GM21737 (cell line): ENCODE results near the gene KIF5A.
"Not testable (repeated sequence)": the region's sequence is repeated elsewhere in the genome, so short reads cannot be mapped to it uniquely, and the experiment has no call there.

Experiments
- ATAC-seq: cut with Tn5 transposase; IDR thresholded peaks from one replicate; pipeline ENCODE4 v1.9.1; 2021; ENCODE audit warnings: mild to moderate bottlenecking, moderate library complexity; ENCODE audit not compliant: unreplicated experiment

Gene KIF5A

DNA sequence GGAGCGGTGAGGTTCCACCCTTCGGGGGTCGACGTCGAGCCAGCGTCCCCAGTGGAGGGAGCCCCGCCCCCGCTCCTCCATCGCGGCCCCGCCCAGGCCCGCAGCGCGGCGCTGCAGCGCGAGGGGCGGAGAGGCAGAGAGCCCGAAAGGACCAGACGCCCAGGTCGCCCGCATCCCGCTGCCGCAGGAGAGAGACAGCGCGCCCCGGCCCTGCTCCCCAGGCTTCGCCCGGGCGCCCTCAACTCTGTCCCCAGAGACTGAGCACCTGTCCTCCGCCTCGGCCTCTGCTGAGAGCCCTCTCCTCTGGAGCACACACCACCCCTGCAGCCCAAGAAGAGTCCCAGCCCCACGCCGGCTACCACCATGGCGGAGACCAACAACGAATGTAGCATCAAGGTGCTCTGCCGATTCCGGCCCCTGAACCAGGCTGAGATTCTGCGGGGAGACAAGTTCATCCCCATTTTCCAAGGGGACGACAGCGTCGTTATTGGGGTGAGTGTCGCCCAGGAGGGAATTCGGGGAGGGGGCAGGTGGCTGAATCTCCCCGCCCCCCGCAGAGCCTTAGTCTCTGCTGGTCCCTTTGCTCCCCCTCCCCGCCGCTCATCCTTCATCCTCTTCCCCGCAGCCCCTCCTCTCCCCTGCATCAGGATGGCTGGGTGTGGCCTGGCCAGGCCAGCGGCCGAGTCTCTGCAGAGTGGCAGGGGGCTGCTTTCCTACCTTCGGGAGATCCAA is at the start of gene KIF5A:
Gene KIF5A, plus strand, starts transcription at position 136 of the 732 bp plus-strand sequence. Its CDS starts 228 bp downstream, at position 364.
- no peak for ATAC-seq

- ATAC-seq = no peak
These were observed 49.6 kb upstream of the KIF5A start for GRCh38 chr12:57500213-57500612.

DNA sequence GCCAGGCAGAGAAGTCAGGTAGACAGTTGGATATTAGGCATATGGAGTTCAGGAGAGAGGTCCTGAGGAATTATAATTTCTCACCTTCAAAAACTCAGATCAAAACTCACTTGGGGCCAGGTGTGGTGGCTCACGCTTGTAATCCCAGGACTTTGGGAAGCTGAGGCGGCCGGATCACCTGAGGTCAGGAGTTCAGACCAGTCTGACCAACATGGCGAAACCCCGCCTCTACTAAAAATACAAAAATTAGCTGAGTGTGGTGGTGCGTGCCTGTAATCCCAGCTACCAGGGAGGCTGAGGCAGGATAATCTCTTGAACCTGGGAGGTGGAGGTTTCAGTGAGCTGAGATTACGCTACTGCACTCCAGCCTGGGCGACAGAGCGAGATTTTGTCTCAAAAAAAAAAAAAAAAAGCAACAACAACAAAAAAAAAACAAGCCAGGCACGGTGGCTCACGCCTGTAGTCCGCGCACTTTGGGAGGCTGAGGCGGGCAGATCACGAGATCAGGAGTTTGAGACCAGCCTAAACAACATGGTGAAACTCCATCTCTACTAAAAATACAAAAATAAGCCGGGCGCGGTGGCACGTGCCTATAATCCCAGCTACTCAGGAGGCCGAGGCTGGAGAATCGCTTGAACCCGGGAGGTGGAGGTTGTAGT is 47.4 kb upstream of the KIF5A start:
- not testable (repeated sequence) for ATAC-seq

- not testable (repeated sequence) for ATAC-seq
These were observed 43.3 kb upstream of the KIF5A start for GRCh38 chr12:57506541-57506940.

DNA sequence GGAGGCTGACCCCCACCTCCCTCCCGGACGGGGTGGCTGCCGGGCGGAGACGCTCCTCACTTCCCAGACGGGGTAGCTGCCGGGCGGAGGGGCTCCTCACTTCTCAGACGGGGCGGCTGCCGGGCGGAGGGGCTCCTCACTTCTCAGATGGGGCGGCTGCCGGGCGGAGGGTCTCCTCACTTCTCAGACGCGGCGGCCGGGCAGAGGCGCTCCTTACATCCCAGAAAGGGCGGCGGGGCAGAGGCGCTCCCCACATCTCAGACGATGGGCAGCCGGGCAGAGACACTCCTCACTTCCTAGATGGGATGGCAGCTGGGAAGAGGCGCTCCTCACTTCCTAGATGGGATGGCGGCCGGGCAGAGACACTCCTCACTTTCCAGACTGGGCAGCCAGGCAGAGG is 42.0 kb upstream of the KIF5A start:
- not testable (repeated sequence) for ATAC-seq

DNA sequence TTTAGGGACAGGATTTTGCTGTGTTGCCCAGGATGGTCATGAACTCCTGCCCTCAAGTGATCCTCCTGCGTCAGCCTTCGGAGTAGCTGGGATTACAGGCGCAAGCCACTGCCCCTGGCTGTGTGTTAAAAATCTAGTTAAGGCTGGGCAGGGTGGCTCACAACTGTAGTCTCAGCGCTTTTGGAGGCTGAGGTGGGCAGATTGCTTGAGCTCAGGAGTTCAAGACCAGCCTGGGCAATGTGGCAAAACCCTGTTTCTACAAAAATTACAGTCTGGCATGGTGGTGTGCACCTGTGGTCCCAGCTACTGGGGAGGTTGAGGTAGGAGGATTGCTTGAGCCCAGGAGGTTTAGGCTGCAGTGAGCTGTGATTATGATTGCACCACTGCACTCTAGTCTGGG is 38.7 kb upstream of the KIF5A start:
- ATAC-seq = no peak

DNA sequence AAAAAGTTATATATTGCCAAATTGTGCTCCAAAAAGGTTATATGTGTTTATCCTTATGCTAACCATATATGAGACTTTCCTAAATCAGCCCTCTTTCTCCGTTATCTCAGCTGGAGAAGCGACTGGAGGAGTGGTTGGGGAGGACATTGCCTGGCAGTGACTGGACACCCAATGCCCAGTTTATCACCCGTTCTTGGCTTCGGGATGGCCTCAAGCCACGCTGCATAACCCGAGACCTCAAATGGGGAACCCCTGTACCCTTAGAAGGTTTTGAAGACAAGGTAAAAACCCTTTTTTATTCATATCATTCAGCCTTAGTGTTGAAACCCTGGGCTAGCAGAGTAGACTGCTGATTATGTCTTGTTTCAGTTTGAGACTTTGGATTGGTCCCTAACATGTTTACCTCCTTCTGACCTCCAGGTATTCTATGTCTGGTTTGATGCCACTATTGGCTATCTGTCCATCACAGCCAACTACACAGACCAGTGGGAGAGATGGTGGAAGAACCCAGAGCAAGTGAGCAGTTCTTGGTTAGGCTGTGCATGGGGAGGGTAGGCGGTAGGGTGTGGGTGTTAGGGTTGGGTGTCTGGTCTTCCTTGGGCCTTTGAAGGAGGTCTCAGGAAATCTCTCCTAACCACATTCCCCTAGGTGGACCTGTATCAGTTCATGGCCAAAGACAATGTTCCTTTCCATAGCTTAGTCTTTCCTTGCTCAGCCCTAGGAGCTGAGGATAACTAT is 38.1 kb upstream of the KIF5A start:
- ATAC-seq = no peak

DNA sequence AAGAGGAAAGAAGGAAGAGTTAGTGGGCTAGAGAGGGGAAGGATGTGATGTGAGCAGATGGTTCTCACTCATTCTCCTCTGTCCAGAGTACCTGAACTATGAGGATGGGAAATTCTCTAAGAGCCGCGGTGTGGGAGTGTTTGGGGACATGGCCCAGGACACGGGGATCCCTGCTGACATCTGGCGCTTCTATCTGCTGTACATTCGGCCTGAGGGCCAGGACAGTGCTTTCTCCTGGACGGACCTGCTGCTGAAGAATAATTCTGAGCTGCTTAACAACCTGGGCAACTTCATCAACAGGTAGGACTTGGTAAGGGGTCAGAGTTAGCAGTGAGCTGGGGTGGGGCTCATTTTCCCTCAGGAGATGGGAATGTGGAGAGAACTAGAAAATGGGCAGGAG is 37.2 kb upstream of the KIF5A start:
- ATAC-seq = no peak

DNA sequence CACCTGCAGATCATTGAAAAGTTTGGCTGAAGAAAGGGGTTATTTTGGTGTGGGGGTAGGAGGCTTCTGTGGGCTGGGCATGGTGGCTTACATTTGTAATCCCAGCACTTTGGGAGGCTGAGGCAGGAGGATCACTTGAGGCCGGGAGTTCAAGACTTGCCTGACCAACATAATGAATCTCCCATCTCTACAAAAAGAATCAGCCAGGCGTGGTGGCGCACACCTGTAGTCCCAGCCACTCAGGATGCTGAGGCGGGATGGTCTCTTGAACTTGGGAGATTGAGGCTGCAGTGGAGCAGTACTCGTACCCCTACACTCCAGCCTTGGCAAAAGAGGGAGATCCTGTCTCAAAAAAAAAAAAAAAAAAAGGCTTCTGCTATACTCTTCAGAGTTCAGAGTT is 36.6 kb upstream of the KIF5A start:
- no peak for ATAC-seq

- ATAC-seq = not testable (repeated sequence)
These were observed 36.2 kb upstream of the KIF5A start for GRCh38 chr12:57513677-57514076.

DNA sequence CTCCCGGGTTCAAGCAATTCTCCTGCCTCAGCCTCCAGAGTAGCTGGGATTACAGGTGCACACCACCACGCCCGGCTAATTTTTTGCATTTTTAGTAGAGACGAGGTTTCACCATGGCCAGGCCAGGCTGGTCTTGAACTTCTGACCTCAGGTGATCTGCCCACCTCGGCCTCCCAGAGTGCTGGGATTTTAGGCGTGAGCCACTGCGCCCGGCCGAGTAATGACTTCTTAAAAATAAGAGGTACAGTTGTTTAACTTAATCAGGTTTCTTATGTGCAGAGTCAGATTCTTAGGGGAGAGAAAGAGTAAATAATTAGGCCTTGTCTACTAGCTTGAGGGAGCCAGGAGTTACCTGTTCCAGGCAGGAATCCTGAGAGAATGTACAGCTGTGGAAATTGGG is 35.6 kb upstream of the KIF5A start:
- ATAC-seq = not testable (repeated sequence)

- ATAC-seq = no peak
These were observed 35.0 kb upstream of the KIF5A start for GRCh38 chr12:57514720-57515407.

DNA sequence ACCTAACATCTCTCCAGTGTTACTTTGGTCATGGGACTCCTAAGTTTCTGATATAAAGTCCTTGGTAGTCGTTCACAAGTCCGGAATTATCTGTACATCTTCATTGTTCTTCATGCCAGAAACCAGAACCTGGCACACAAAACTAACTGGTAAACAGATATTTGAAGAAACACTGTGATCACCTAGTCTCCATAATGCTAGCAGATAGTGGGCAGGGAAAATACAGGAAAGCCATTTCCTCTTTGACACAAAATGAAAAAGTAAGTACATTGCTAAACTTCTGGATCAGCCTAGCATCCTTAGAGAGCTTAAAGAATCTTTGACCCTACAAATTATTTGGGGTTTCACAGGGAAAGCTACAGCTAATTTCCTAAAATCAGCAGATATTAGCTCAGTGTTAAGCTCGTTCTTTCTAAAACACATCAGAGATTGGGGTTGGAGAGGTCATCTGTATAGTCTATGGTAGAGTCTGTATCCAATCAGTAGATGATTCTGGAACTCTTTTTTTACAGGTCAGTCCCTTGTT is 34.4 kb upstream of the KIF5A start:
- no peak for ATAC-seq

DNA sequence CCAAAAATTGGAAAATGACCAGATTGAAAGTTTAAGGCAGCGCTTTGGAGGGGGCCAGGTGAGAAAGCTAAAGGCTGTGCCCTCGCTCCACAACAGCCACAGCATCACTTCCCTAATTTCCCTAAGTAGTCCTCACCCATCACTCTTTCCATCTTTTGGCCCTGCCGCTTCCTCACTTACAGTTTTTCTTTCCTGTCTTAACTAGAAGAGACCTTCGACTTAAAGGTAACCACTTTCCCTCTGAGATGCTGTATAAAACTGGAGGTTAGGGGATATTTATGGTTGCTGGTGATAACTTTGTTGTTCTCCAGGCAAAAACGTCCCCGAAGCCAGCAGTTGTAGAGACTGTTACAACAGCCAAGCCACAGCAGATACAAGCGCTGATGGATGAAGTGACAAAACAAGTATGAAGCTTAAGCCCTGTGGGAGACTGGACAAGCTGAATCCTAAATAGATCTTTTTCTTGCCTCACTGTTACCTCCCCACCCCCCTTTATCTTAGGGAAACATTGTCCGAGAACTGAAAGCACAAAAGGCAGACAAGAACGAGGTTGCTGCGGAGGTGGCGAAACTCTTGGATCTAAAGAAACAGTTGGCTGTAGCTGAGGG is 33.8 kb upstream of the KIF5A start:
- ATAC-seq = no peak

- ATAC-seq = no peak
These were observed 33.2 kb upstream of the KIF5A start for GRCh38 chr12:57516617-57517153.

GRCh38 chr12:57517187-57517586 is 32.7 kb upstream of the KIF5A start:
- no peak for ATAC-seq

- ATAC-seq = not testable (repeated sequence)
These were observed 32.1 kb upstream of the KIF5A start for GRCh38 chr12:57517718-57518117.

DNA sequence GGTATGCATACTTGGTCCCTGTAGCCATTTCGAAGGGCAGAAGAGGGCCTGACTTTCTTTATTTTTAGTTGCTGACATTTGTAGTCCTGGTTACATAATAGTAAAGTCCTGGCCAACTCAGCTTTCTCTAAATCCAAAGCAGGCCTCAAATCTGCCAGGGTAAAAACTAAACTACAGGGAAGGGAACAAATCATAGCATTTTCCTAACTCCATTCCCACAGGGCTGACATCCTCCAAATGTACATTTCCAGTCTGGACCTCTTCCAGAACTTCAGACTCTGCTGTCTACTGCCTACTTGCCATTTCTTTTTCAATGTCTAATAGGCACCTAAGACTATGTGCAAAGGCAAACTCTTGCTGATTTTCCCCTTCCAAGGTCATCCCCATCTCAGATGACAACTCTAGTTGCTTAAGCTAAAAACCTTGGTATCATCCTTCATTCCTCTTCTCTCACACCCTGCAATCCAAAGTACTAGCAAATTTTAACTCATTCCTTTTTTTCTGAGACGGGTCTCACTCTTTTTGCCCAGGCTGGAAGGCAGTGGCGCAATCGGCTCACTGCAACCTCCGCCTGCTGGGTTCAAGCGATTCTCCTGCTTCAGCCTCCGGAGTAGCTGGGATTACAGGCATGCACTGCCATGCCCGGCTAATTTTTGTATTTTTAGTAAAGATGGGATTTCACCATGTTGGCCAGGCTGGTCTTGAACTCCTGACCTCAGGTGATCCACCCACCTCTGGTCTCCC is 31.5 kb upstream of the KIF5A start:
- no peak for ATAC-seq

DNA sequence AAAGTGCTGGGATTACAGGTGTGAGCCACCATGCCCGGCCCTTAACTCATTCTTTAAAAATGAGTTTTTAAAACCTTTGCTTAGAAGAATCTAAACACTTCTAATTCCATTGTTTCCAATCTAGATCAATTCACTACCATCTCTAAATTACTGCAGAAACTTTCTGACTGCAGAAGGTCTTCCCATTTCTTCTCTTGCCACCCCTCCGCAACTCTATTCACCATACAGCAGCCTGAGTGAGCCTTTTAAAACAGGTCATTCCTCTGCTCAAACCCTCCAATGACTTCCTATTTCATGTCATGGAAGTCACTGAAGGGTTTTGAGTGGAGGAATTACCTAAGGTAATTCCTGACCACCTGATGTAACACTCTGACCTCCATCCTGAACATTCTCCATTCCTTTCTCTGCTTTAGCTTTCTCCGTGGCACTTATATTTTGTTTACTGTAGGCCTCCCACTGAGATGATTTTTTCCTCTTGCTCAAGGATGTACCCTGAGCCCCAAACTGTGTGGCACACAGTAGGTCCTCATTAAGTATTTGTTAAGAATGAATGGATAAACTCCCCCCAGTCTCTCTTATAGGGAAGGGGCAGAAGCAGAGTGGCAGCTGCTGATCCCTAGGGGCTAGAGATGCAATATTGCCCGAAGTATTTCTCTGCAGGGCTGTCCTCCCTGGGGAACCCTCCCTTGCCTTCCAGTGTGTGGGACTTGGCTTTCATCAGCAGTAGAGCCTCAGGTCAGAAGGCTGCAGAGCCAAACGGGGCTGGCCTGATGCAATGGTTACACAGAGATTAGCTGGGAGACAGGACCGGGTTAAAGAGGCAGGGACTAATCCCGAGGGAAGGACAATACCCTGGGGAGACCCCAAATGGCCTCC is 30.7 kb upstream of the KIF5A start:
- no peak for ATAC-seq
